SK-N-SH (cell line): ENCODE results near the gene MAS1L. TPM values are rescaled to one million over a fixed set of nuclear protein-coding genes. Genes with fewer than 3 reads are reported as not detected.

Experiments used
- CTCF ChIA-PET: fragments of 300-600, 350-600 bp; formaldehyde crosslinking; extraction: SDS; loops from one replicate; lab custom pipeline; 2021; lab: Yijun Ruan, JAX
- POLR2A ChIA-PET: fragments of 350-600 bp; sonication (Branson Sonifier 250); formaldehyde crosslinking; extraction: SDS; loops from one replicate; lab custom pipeline; 2020; ENCODE audit warnings: antibody characterized with exemption, inconsistent platforms; lab: Yijun Ruan, JAX
- DNase-seq: peaks from one replicate; pipeline ENCODE4 v3.0.0; 2012
- H2AFZ ChIP-seq: fragments of 200-600 bp; sonication (generic); 2 replicates; pipeline ENCODE4 v1.8.1; 2016; ENCODE audit warnings: antibody characterized with exemption, mild to moderate bottlenecking, low read depth
- H3F3A ChIP-seq: fragments of 200-600 bp; sonication (generic); replicated peaks from 2 replicates; pipeline ENCODE3; 2016; ENCODE audit warnings: antibody characterized with exemption, mild to moderate bottlenecking; ENCODE audit not compliant: insufficient read depth
- H3K27ac ChIP-seq, 2 experiments: fragments of 200-500 bp in 1 of 2; fragments of 200-600 bp in 1 of 2; sonication (Bioruptor generic) in 1 of 2; sonication (generic), shearing (Covaris generic) in 1 of 2; 2 replicates each; pipeline versions ENCODE4 v1.5.1 to v1.6.1; 2014 to 2016; ENCODE audit warnings: low read depth in 2 of 2, inconsistent platforms in 1 of 2, low read length in 1 of 2, mild to moderate bottlenecking in 1 of 2, mixed read lengths in 1 of 2
- H3K27me3 ChIP-seq: fragments of 200-600 bp; sonication (generic), shearing (Covaris generic); 2 replicates; pipeline ENCODE4 v1.6.1; 2016; ENCODE audit warnings: mixed run types; ENCODE audit not compliant: insufficient read depth
- H3K36me3 ChIP-seq, 2 experiments: fragments of 200-500 bp in 1 of 2; fragments of 200-600 bp in 1 of 2; sonication (Bioruptor generic) in 1 of 2; sonication (generic) in 1 of 2; replicated peaks in 1 of 2; 2 replicates each; pipeline versions ENCODE3 to v1.5.1; 2014 to 2016; ENCODE audit warnings: low read length in 1 of 2, mild to moderate bottlenecking in 1 of 2; ENCODE audit not compliant: insufficient read depth in 2 of 2, control insufficient read depth in 1 of 2
- H3K4me1 ChIP-seq, 2 experiments: fragments of 200-500 bp in 1 of 2; fragments of 200-600 bp in 1 of 2; sonication (Bioruptor generic) in 1 of 2; sonication (generic), shearing (Covaris generic) in 1 of 2; 2 replicates each; pipeline versions ENCODE4 v1.5.1 to v1.6.1; 2014 to 2016; ENCODE audit warnings: low read depth in 1 of 2, low read length in 1 of 2, mixed run types in 1 of 2; ENCODE audit not compliant: insufficient read depth in 2 of 2, control insufficient read depth in 1 of 2
- H3K4me2 ChIP-seq: fragments of 200-600 bp; sonication (generic), shearing (Covaris generic); 2 replicates; pipeline ENCODE4 v1.6.1; 2017; ENCODE audit warnings: mixed run types
- H3K4me3 ChIP-seq, 2 experiments: fragments of 200-500 bp in 1 of 2; fragments of 200-600 bp in 1 of 2; sonication (Bioruptor generic) in 1 of 2; sonication (generic), shearing (Covaris generic) in 1 of 2; 2 replicates each; pipeline versions ENCODE4 v1.5.1 to v1.8.1; 2014 to 2016; ENCODE audit warnings: low read depth in 2 of 2, inconsistent platforms in 1 of 2, low read length in 1 of 2, mild to moderate bottlenecking in 1 of 2, mixed read lengths in 1 of 2, moderate library complexity in 1 of 2
- H3K79me2 ChIP-seq: fragments of 200-600 bp; sonication (generic); 2 replicates; pipeline ENCODE4 v1.8.1; 2017; ENCODE audit warnings: mild to moderate bottlenecking; ENCODE audit not compliant: insufficient read depth
- H3K9ac ChIP-seq: fragments of 200-600 bp; sonication (generic); 2 replicates; pipeline ENCODE4 v1.6.1; 2017; ENCODE audit warnings: mixed run types
- H3K9me2 ChIP-seq: fragments of 200-600 bp; sonication (generic); 2 replicates; pipeline ENCODE4 v1.6.1; 2017; ENCODE audit warnings: mixed run types
- H3K9me3 ChIP-seq: fragments of 200-600 bp; sonication (generic); 2 replicates; pipeline ENCODE4 v1.6.1; 2017; ENCODE audit warnings: mixed run types, mild to moderate bottlenecking, moderate library complexity
- H4K20me1 ChIP-seq: fragments of 200-600 bp; sonication (generic); 2 replicates; pipeline ENCODE4 v1.6.1; 2017; ENCODE audit warnings: mild to moderate bottlenecking, mixed run types; ENCODE audit not compliant: insufficient read depth
- ELF1 ChIP-seq: IDR thresholded peaks from 2 replicates; pipeline ENCODE4 v1.4.0; 2012
- EP300 ChIP-seq, 2 experiments: IDR thresholded peaks; 2 replicates each; pipeline versions ENCODE4 v1.4.0 to v1.6.1; 2012; ENCODE audit warnings: borderline replicate concordance in 1 of 2, low read depth in 1 of 2, low read length in 1 of 2
- EZH2phosphoT487 ChIP-seq: fragments of 200-600 bp; sonication (generic); IDR thresholded peaks from 2 replicates; pipeline ENCODE4 v1.6.1; 2017; ENCODE audit warnings: low read depth, mixed run types, mild to moderate bottlenecking, antibody characterized with exemption, moderate library complexity, borderline replicate concordance
- FOSL2 ChIP-seq: IDR thresholded peaks from 2 replicates; pipeline ENCODE4 v1.4.0; 2012; ENCODE audit warnings: low read depth, mild to moderate bottlenecking, moderate library complexity, borderline replicate concordance
- FOXJ3 ChIP-seq: sonication (generic); formaldehyde crosslinking; IDR thresholded peaks from 2 replicates; pipeline ENCODE4 v1.5.1; 2020; ENCODE audit warnings: mild to moderate bottlenecking, missing genetic modification reagents
- GABPA ChIP-seq: IDR thresholded peaks from 2 replicates; pipeline ENCODE4 v1.4.0; 2012; ENCODE audit warnings: low read depth, mild to moderate bottlenecking
- GATA2 ChIP-seq: sonication (generic); formaldehyde crosslinking; IDR thresholded peaks from 2 replicates; pipeline ENCODE4 v1.5.0; 2020; ENCODE audit warnings: mild to moderate bottlenecking, missing genetic modification reagents
- JUND ChIP-seq: IDR thresholded peaks from 2 replicates; pipeline ENCODE4 v1.4.0; 2012
- MXI1 ChIP-seq: IDR thresholded peaks from 2 replicates; pipeline ENCODE4 v1.6.1; 2012; ENCODE audit warnings: mild to moderate bottlenecking, low read depth, low read length, improper control_type of control experiment
- NFIC ChIP-seq: IDR thresholded peaks from 2 replicates; pipeline ENCODE4 v1.4.0; 2012; ENCODE audit warnings: borderline replicate concordance
- NRF1 ChIP-seq: IDR thresholded peaks from 2 replicates; pipeline ENCODE4 v1.6.1; 2012; ENCODE audit warnings: low read depth, mild to moderate bottlenecking, low read length
- POLR2AphosphoS5 ChIP-seq: IDR thresholded peaks from 2 replicates; pipeline ENCODE4 v1.6.1; 2012; ENCODE audit warnings: low read depth, low read length
- RAD21 ChIP-seq: IDR thresholded peaks from 2 replicates; pipeline ENCODE4 v1.6.1; 2012; ENCODE audit warnings: mild to moderate bottlenecking, low read length
- RCOR1 ChIP-seq: fragments of 150-350 bp; IDR thresholded peaks from 2 replicates; pipeline ENCODE4 v1.6.1; 2017; ENCODE audit warnings: antibody characterized with exemption, low read length
- RFX5 ChIP-seq: IDR thresholded peaks from 2 replicates; pipeline ENCODE4 v1.6.1; 2012; ENCODE audit warnings: mild to moderate bottlenecking, improper control_type of control experiment, low read length
- SMC3 ChIP-seq: IDR thresholded peaks from 2 replicates; pipeline ENCODE4 v1.6.1; 2012; ENCODE audit warnings: low read depth, low read length, improper control_type of control experiment
- TAF1 ChIP-seq: IDR thresholded peaks from 2 replicates; pipeline ENCODE4 v1.6.1; 2012; ENCODE audit warnings: low read depth, mild to moderate bottlenecking, low read length, moderate library complexity, borderline replicate concordance
- TCF12 ChIP-seq: IDR thresholded peaks from 2 replicates; pipeline ENCODE4 v1.4.0; 2012
- TEAD4 ChIP-seq: IDR thresholded peaks from 2 replicates; pipeline ENCODE4 v1.4.0; 2012; ENCODE audit warnings: mild to moderate bottlenecking, borderline replicate concordance; ENCODE audit not compliant: insufficient read depth
- USF1 ChIP-seq: IDR thresholded peaks from 2 replicates; pipeline ENCODE4 v1.4.0; 2012; ENCODE audit warnings: low read depth, borderline replicate concordance
- WGBS: methylation state at CpG from one replicate; pipeline ENCODE4 v1.1.6; 2017; ENCODE audit warnings: low lambda C conversion rate; 5-methylcytosine and 5-hydroxymethylcytosine counted together
- polyA plus RNA-seq, 3 experiments: library from polyadenylated mRNA; depleted of rRNA; stranded (reverse); fragments of >200 nt; gene quantifications; 2 replicates each; pipeline ENCODE4 v1.2.3, GENCODE V29; 2012
- TF ChIP-seq, protein P1 (sequence below): fragments of 150-350 bp; IDR thresholded peaks from 2 replicates; pipeline ENCODE4 v1.6.1; 2017; ENCODE audit warnings: antibody characterized with exemption, low read length, low read depth, borderline replicate concordance
- TF ChIP-seq, protein P2 (sequence below): IDR thresholded peaks from 2 replicates; pipeline ENCODE4; 2012

The MAS1L gene
- polyA plus RNA-seq, 1 of the 3 experiments (the other 2 are of a cell fraction) = not detected

DNA sequence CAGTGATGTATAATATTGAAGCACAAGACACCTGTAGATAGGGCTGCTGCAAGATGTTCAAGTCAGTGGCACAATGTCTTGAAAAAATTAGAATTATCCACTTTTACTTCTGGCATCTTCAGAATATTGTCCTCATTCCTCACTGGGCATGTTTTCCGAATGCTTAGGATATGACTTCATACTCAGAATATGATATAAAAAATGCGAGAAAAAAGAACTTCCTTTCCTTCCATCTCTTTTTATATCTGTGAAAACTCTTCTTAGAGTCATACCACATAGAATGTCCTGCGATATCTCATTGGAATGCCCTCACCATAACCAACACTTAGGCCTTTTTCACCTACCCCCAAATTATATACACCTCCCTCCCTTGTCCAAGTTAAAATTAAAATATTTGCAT lies 4.6 kb downstream of the MAS1L start (continued):
- TF ChIP-seq NRF1 (no peak), NFIC (no peak), TAF1 (no peak), RFX5 (no peak), SMC3 (no peak), FOXJ3 (no peak), JUND (no peak), EP300 (IDR thresholded peaks at IDR 0.05; ENCODE audit: borderline replicate concordance in 1 of 2, low read depth in 1 of 2, low read length in 1 of 2) (no peak)
- TF ChIP-seq, protein P1, sequence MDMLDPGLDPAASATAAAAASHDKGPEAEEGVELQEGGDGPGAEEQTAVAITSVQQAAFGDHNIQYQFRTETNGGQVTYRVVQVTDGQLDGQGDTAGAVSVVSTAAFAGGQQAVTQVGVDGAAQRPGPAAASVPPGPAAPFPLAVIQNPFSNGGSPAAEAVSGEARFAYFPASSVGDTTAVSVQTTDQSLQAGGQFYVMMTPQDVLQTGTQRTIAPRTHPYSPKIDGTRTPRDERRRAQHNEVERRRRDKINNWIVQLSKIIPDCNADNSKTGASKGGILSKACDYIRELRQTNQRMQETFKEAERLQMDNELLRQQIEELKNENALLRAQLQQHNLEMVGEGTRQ = no peak

DNA sequence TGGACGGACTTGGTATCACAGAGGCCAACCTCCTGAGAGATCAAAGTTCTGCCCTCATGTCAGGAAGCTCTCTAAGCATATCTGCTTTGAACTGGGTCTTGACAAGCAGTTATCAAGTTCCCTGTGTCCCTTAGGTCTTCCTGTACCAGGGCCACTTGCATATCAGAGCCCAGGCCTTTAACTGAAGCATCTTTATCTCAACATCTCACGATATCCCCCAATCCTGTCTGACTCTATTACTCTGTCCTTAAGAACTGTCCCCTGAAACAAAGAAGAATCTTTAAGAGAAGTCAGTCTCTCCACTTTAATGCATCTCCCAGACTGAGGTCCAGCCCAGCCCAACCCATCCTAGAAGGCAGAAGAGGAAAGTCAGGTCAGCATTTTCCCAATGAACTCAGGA lies 8.2 kb downstream of the MAS1L start:
- Histone ChIP-seq H3K9me3 (no peaks in the 10 kb centered on the region), H3K4me1 (peaks cover 0 to 4% of the 10 kb centered on the region in 2 experiments; a peak in 1 of 4 replicates), H3K9me2 (no peaks in the 10 kb centered on the region), H3F3A (peaks cover 11% of the 10 kb centered on the region), H3K27me3 (no peaks in the 10 kb centered on the region; the same call in 1 of the 2 replicates), H3K27ac (no peak overlapping the region), H4K20me1 (no peaks in the 10 kb centered on the region), H3K9ac (no peak overlapping the region), H3K4me2 (no peak overlapping the region), H3K79me2 (no peaks in the 10 kb centered on the region), H3K36me3 (no peaks in the 10 kb centered on the region), H3K4me3 (no peak overlapping the region), H2AFZ (no peak overlapping the region)
- DNase-seq = no peak
- no peak for TF ChIP-seq ELF1
- no peak for TF ChIP-seq MXI1
- ChIA-PET POLR2A (no interaction called here), CTCF (no interaction called here)
- WGBS = 3% methylated on average over 2 of the region's 2 CpGs

DNA sequence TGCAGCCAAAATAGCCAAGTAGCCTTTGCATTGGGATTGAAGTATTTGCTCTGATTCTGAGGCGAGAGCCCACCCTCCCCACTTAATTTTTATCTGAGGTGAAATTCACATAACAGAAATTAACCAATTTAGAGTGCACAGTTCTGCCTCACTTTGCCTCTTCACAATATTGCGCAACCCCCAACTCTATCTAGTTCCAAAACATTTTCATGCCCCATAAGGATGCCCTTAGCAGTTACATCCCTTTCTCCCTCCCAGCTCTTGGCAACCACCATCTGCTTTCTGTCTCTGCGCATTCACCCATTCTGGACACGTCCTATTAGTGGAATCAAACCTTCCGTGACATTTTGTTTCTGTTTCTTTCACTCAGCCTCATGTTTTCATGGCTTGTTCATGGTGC lies 9.0 kb downstream of the MAS1L start:
- TF ChIP-seq TCF12 = no peak
- no peak for TF ChIP-seq FOXJ3
- no peak for TF ChIP-seq RCOR1
- no peak for TF ChIP-seq POLR2AphosphoS5
- no peak for TF ChIP-seq GATA2 (CRISPR knock-in tag)
- no peak for TF ChIP-seq EP300 (IDR thresholded peaks at IDR 0.05; ENCODE audit: borderline replicate concordance in 1 of 2, low read depth in 1 of 2, low read length in 1 of 2)
- TF ChIP-seq EZH2phosphoT487 = no peak
- TF ChIP-seq TEAD4 = no peak
- no peak for TF ChIP-seq FOSL2
- TF ChIP-seq ELF1 = no peak
- TF ChIP-seq, protein P2, sequence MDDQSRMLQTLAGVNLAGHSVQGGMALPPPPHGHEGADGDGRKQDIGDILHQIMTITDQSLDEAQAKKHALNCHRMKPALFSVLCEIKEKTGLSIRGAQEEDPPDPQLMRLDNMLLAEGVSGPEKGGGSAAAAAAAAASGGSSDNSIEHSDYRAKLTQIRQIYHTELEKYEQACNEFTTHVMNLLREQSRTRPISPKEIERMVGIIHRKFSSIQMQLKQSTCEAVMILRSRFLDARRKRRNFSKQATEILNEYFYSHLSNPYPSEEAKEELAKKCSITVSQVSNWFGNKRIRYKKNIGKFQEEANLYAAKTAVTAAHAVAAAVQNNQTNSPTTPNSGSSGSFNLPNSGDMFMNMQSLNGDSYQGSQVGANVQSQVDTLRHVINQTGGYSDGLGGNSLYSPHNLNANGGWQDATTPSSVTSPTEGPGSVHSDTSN = no peak
- TF ChIP-seq GABPA = no peak
- no peak for TF ChIP-seq RAD21
- TF ChIP-seq USF1 = no peak
- peaks cover 11% of the 10 kb centered on the region for H3F3A ChIP-seq
- H3K4me1 ChIP-seq = peaks cover 0 to 3% of the 10 kb centered on the region in 2 experiments; a peak in 1 of 4 replicates
- H3K4me3 ChIP-seq = no peak overlapping the region
- ChIA-PET CTCF (no interaction called here), POLR2A (interaction anchor here (0.6 kb wide), 1 partner anchor 964 kb away, joined by 3 read pairs; no protein-coding TSS in a partner anchor)
- WGBS = 20% methylated on average over 5 of the region's 5 CpGs
- no peaks in the 10 kb centered on the region for H4K20me1 ChIP-seq
- no peaks in the 10 kb centered on the region for H3K9me3 ChIP-seq
- H3K27ac ChIP-seq = no peak overlapping the region
- H3K27me3 ChIP-seq = no peaks in the 10 kb centered on the region; the same call in 1 of the 2 replicates
- no peak overlapping the region for H3K4me2 ChIP-seq
- H3K36me3 ChIP-seq = no peaks in the 10 kb centered on the region
- DNase-seq = no peak
- H2AFZ ChIP-seq = no peak overlapping the region
- no peaks in the 10 kb centered on the region for H3K9me2 ChIP-seq
- H3K79me2 ChIP-seq = no peaks in the 10 kb centered on the region
- H3K9ac ChIP-seq = no peak overlapping the region
